GM20000 (cell line): ENCODE data around the gene HMCN2.
A peak's percentile ranks its signal among the peaks of the same experiment; 100 is the strongest.

Source experiments
- DNase-seq: peaks from one replicate; pipeline ENCODE4 v3.0.0; 2012; ENCODE audit warnings: low spot score
- TF ChIP-seq, protein P1 (sequence below): IDR thresholded peaks from 2 replicates; pipeline ENCODE4 v1.5.1; 2012; ENCODE audit warnings: mild to moderate bottlenecking, control low read depth; ENCODE audit errors: extremely low read depth, missing control alignments

HMCN2 gene

DNA sequence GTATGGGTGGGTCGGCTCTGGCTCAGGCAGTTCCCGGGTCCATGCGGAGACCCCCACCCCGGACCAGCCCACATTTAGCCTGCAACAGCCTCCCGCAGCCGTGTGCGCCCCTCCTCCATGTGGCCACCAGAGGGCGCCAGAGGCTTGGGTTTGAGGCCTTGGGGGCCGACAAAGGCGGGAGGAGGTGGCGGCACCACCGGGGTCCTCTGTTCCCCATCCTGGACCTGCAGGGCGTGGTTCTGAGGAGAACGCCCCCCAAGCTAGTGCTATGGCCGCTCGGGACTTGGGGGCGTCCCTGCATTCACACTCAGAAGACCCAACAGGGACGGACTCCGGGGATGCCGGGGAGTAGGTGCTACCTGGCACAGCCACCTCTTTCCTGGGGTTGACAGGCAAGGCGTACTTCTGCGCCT, 195.7 kb downstream of the HMCN2 start:
- DNase-seq = peak; percentile 83
- TF ChIP-seq, protein P1, sequence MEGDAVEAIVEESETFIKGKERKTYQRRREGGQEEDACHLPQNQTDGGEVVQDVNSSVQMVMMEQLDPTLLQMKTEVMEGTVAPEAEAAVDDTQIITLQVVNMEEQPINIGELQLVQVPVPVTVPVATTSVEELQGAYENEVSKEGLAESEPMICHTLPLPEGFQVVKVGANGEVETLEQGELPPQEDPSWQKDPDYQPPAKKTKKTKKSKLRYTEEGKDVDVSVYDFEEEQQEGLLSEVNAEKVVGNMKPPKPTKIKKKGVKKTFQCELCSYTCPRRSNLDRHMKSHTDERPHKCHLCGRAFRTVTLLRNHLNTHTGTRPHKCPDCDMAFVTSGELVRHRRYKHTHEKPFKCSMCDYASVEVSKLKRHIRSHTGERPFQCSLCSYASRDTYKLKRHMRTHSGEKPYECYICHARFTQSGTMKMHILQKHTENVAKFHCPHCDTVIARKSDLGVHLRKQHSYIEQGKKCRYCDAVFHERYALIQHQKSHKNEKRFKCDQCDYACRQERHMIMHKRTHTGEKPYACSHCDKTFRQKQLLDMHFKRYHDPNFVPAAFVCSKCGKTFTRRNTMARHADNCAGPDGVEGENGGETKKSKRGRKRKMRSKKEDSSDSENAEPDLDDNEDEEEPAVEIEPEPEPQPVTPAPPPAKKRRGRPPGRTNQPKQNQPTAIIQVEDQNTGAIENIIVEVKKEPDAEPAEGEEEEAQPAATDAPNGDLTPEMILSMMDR = peak; percentile 86

DNA sequence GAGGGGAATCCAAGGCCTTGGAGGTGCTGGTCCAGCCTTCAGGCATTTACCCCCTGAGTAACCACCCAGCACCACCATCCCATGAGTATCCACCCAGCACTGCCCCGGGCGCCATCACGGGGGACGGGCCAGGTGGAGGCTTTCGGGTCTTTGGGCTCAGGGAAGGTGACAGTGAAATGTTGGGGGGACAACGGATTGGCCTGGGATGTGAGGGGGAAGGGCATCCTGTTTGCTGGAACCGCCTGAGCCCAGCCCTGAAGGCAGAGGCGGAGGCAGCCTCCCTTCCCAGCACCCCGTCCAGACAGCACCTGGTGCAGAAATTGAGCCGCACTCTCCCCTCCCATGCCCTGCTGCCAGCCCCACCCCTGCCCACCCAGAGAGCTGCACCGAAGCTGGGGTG, 196.2 kb downstream of the HMCN2 start:
- no peak for DNase-seq
- TF ChIP-seq, protein P1 = no peak

DNA sequence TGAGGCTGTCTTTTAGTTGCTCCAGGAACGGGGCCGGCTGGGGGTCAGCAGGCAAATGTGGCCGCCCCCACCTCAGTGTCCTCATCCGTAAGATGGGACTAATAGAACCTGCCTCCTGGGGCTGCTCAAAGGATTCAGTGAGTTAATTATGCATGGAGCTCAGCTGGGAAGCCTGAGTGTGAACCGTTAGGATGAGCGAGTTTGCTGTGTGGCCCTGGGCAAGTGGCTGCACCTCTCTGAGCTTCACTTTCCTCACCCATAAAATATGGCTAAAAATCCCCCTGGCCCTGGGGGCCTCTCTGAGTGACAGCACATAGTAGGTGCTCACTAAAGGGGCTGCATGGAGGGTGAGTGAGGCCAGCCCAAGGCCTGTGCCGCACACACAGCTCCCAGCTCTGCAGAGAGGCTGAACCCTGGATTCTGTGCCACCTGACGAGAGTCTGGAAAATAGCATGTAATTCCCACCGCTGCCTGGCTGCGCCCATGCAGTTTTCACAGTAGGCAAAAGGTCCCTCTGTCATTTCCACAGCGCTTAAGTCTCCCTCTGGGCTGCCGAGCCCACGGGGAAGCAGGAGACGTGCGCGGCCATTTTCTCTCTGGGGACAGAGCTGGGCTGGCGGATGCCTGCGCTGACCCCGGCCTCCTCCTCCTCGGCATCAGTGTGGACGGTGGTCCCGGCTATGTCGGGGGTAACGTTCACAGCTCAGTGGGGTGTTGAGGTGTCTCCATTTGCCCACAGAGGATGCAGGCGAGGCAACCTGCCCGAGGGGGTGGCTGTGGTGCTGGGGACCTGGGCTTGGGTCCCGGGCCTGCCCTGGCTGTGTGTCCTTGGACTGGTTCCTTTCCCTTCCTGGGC, 197.4 kb downstream of the HMCN2 start:
- DNase-seq = no peak
- TF ChIP-seq, protein P1 = no peak

DNA sequence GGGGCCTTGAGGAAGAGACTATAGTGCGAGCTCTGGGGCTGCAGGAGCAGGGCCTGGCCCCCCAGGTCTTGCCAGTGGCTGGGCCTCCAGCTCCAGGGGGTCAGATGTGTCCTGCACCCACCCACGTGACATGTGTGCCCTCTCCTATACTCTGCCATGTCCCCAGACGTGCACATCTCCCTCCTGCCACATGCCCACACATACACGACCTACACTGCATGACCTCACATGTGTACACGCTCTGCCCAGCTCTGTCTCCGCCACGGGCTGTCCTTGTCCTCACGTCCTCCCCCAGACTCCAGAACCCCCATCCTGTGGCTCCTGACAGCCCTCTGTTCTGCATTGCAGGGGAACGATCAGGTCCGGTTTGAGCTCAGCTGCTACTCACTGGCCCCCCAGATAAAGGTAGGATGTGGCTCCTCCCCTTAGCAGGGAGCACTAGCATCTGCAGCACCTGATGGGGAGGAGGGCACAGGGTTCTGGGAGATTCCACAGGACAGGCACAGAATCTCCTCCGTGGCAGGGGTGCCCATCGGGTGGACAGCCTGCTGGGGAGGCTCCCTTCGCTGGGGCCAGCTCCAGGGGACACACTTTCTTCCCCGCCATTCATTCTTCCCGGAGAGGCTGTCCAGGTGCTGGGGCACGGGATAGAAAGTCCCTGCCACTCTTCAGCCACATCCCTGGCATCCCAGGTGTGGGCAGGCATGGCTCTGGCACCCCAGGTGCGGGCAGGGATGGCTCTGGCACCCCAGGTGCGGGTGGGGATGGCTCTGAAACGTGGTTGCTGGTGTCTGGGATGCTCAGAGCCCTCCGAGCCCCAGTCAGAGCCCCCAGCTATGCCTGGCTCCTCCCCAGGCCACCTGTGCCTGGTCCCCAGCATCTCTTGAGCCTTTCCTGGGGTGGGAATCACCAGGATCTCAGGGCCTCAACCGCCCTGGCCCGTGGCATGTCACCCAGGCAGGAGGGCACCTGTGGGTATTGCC, 198.5 kb downstream of the HMCN2 start:
- no peak for DNase-seq
- TF ChIP-seq, protein P1 = no peak

DNA sequence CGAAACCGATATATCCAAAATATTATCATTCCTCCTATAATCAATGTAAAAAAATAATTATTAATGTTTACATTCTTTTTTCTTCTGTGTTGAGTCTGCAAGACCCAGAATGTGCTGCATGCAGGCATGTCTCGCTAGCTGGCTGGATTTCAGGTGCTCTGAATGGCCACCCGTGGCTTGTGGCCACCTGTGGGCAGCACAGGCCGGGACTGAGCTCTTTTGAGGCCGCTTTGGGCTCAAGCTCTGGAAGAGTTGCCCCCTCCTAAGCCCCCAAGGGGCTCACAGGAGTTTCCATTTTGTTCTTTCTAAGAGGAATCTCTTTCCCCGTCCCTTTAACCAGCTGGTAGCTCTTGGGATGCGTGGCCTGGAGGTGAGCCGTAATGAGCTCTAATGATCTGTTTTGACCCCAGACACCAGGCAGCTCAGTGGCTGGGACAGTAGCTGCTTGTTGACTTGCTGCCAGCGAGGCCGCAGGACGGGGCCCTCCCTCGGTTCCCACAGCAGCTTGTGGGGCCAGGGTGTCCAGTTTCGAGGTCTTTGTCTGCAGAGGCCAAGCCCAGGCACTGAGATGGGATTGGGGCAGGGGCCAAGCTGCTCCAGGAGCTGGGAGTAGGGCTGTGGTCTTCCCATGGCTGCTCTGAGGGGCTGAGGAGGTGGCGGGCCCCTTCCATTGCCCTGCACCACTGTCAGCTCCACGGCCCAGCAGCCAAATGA, 200.0 kb downstream of the HMCN2 start:
- TF ChIP-seq, protein P1 = no peak
- DNase-seq = no peak

DNA sequence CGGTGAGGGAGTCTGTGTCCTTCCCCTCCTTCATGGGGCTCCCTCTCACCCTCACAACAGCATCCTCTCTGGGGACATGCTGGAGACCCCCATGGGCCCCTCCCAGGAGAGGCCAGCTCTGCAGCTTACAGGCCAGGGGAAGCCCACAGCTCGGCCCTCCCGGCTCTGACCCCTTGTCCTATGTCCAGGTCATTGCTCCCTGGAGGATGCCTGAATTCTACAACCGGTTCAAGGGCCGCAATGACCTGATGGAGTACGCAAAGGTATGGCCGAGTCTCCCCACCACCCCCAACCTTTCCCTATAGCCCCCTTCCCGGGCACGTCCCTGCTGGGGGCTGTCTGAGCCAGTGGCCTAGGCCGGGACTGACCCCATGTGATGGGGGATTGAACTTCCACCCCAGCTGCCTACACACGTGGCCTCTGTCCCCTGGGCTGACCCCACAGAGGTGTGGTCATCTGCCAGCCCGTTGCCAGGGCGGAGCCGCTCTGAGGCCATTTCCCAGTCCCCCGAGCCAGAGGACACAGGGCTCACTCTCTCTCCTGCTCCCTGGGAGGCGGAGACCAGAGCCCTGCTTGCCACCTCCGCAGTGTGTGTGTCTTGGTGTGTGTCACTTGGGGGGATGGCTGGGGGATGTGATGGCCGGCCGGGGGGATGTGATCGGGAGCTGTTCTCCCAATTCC, 201.1 kb downstream of the HMCN2 start:
- no peak for DNase-seq
- TF ChIP-seq, protein P1 = no peak
